Lung (tissue), 12 donors: Measurements from ENCODE around the gene DNASE1L3. TPM values are rescaled to one million over a fixed set of nuclear protein-coding genes. Genes with fewer than 3 reads are reported as not detected.

Experiments
- ATAC-seq: fragments of 200-7000 bp; cut with Tn5 transposase; one replicate; pipeline ENCODE4 v1.9.1; 2020; ENCODE audit warnings: moderate number of reproducible peaks; ENCODE audit not compliant: insufficient read depth, low FRiP score
- DNase-seq, 3 donors: peaks; one replicate each; pipeline ENCODE4 v3.0.0-alpha.2; 2013 to 2017
- H3K27ac ChIP-seq, 2 donors: one replicate each; pipeline ENCODE4 v1.5.1; 2013; ENCODE audit warnings: mild to moderate bottlenecking in 2 of 2, moderate library complexity in 2 of 2, control low read depth in 1 of 2, inconsistent platforms in 1 of 2, low read depth in 1 of 2, low read length in 1 of 2
- H3K27me3 ChIP-seq, 3 donors: one replicate each; pipeline ENCODE4 v1.5.1; 2013; ENCODE audit warnings: low read length in 2 of 3; ENCODE audit not compliant: control insufficient read depth in 3 of 3, insufficient read depth in 3 of 3
- H3K36me3 ChIP-seq, 4 donors: one replicate each; pipeline ENCODE4 v1.5.1; 2013; ENCODE audit warnings: low read length in 4 of 4, mild to moderate bottlenecking in 1 of 4, moderate library complexity in 1 of 4; ENCODE audit not compliant: control insufficient read depth in 4 of 4, insufficient read depth in 4 of 4
- H3K4me1 ChIP-seq, 5 donors: one replicate each; pipeline ENCODE4 v1.5.1; 2013; ENCODE audit warnings: low read length in 5 of 5, mild to moderate bottlenecking in 2 of 5, moderate library complexity in 1 of 5; ENCODE audit not compliant: control insufficient read depth in 5 of 5, insufficient read depth in 5 of 5
- H3K4me3 ChIP-seq: one replicate; pipeline ENCODE4 v1.5.1; 2013; ENCODE audit warnings: mild to moderate bottlenecking, control low read depth, moderate library complexity
- H3K9ac ChIP-seq, 2 donors: one replicate each; pipeline ENCODE4 v1.5.1; 2013; ENCODE audit warnings: low read length in 2 of 2, control low read depth in 1 of 2; ENCODE audit not compliant: insufficient read depth in 1 of 2
- H3K9me3 ChIP-seq, 4 donors: one replicate each; pipeline ENCODE4 v1.5.1; 2013; ENCODE audit warnings: low read length in 3 of 4, mild to moderate bottlenecking in 1 of 4, moderate library complexity in 1 of 4; ENCODE audit not compliant: control insufficient read depth in 4 of 4, insufficient read depth in 3 of 4
- WGBS, 2 donors: extraction: QIAGEN DNeasy Blood & Tissue Kit; methylation state at CpG; one replicate each; pipeline ENCODE4 v1.1.7; 2013; 5-methylcytosine and 5-hydroxymethylcytosine counted together
- polyA plus RNA-seq, 2 donors: library from polyadenylated mRNA; stranded (reverse); fragments of 200-250 nt; gene quantifications; one replicate each; pipeline ENCODE4 v1.2.1, GENCODE V29; 2013
- total RNA-seq, 2 donors: library from RNA; depleted of rRNA in 1 of 2; stranded (reverse); fragments of >200 nt in 1 of 2; gene quantifications; one replicate each; pipeline ENCODE4 v1.2.1, GENCODE V29; 2014 to 2021
- TF ChIP-seq, protein P1 (sequence below): IDR thresholded peaks from 2 replicates; pipeline ENCODE4 v1.5.1; 2012; ENCODE audit warnings: mild to moderate bottlenecking; ENCODE audit errors: control extremely low read depth, extremely low read depth
- donor health status: control.
- donor health status: control.
- donor health status: Bipolar disorder and iron deficiency.
- donor health status: healthy.
- donor health status: DM: yes; HTN: yes; CAD: no.

Gene DNASE1L3
- total and polyA plus RNA-seq, 4 donors: 1.2 to 10.7 (median 2.4) TPM

DNA sequence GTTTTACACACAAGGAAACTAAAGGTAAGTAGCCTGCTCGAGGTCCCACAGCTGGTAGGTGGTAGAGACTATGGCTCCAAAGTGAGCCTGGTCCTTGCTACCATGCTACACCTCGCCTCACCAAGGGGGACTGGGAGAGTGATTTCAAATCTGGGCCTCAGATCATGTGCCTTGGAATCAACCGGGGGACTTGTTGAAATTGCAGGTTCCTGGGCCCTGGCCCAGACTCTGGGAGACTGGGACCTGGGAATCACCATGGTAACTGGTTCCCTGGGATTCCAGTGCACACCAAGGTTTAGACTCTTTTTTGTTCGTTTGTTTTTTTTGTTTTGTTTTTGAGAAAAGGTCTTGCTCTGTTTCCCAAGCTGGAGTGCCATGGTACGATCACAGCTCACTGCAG lies 21.1 kb downstream of the DNASE1L3 start:
- no peak for ATAC-seq
- Histone ChIP-seq H3K4me1 (peaks cover 0 to 3% (median 0%) of the 10 kb centered on the region in 5 donors), H3K9me3 (no peaks in the 10 kb centered on the region), H3K27ac (peak overlapping the region in 1 of 2 donors; percentile 21), H3K36me3 (no peaks in the 10 kb centered on the region), H3K27me3 (no peaks in the 10 kb centered on the region), H3K9ac (no peak overlapping the region), H3K4me3 (no peak overlapping the region)
- WGBS, 2 donors: 77 to 82% methylated on average over 5 of the region's 5 CpGs
- TF ChIP-seq, protein P1, sequence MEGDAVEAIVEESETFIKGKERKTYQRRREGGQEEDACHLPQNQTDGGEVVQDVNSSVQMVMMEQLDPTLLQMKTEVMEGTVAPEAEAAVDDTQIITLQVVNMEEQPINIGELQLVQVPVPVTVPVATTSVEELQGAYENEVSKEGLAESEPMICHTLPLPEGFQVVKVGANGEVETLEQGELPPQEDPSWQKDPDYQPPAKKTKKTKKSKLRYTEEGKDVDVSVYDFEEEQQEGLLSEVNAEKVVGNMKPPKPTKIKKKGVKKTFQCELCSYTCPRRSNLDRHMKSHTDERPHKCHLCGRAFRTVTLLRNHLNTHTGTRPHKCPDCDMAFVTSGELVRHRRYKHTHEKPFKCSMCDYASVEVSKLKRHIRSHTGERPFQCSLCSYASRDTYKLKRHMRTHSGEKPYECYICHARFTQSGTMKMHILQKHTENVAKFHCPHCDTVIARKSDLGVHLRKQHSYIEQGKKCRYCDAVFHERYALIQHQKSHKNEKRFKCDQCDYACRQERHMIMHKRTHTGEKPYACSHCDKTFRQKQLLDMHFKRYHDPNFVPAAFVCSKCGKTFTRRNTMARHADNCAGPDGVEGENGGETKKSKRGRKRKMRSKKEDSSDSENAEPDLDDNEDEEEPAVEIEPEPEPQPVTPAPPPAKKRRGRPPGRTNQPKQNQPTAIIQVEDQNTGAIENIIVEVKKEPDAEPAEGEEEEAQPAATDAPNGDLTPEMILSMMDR: no peak
- DNase-seq: no peak

DNA sequence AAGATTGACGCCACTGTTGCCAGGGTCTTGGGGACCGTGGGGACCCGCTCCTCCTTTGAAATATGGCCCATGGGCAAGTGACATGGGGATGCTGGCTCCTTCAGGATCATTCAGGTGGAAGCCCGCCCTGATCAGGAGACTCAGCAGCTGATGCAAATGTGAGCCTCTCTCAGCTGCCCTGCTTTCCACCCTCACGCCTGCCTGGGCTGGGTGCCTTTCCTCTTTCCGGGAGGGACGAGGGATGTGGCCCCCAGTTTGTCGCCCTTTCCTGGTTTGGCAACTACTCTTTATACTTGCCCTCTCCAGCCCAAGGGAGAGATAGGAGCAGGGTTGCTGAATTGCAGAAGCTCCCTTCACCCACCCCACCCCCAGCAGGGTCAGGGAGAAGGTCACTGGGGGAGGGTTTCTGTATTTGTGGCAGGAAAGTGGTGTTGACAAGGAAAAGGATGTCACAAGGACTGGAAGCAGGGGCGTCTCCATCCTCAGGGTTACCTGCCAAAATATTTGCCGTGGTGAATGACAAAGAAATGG lies 21.8 kb downstream of the DNASE1L3 start:
- Histone ChIP-seq H3K9ac (no peak overlapping the region), H3K4me3 (no peak overlapping the region), H3K27me3 (no peaks in the 10 kb centered on the region), H3K27ac (peak overlapping the region in 1 of 2 donors; percentile 50), H3K36me3 (no peaks in the 10 kb centered on the region), H3K9me3 (no peaks in the 10 kb centered on the region), H3K4me1 (peaks cover 0 to 3% (median 0%) of the 10 kb centered on the region in 5 donors)
- ATAC-seq: no peak
- 56 to 57% methylated on average over 10 of the region's 10 CpGs for WGBS, 2 donors
- TF ChIP-seq, protein P1: no peak
- peak in 1 of 3 donors; percentile 34 for DNase-seq

DNA sequence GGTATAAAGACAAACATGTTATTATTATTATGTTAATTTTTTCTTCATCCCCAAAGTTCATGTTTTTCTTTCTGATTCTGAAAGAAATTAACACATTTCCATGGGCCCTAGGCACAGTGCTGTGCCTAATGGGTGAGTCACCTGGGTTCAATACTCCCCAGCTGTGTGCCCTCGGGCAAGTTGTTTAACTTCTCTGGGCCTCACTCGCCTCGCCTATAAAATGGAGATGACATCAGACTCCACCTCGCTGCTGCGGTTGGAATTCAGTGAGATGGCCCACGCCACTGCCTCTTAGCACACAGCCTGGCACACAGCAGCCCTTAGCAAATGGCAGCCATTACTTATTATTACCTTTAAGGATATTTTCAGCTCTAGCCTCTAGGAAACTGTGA lies 22.6 kb downstream of the DNASE1L3 start:
- no peak for DNase-seq
- TF ChIP-seq, protein P1: no peak
- Histone ChIP-seq H3K4me3 (no peak overlapping the region), H3K4me1 (peaks cover 0 to 3% (median 0%) of the 10 kb centered on the region in 5 donors), H3K27me3 (no peaks in the 10 kb centered on the region), H3K9me3 (no peaks in the 10 kb centered on the region), H3K36me3 (no peaks in the 10 kb centered on the region), H3K27ac (no peak overlapping the region), H3K9ac (no peak overlapping the region)
- WGBS, 2 donors: 74 to 86% methylated on average over 6 of the region's 6 CpGs
- ATAC-seq: no peak

DNA sequence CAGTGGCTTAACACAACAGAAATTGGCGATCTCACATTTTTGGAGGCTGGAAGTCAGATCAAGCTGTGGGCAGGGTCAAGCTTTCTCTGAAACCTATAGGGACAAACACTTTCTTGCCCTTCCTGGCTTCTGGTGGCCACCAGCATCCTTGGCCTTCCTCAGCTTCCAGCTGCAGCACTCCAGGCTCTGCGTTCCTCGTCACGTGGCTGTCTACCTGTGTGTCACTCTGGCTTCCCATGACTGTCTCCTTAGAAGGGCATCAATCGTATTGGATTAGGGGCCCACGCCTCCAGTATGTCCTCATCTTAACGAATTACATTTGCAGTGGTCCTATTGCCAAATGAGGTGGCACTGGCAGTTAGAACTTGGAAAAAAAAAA lies 25.8 kb downstream of the DNASE1L3 start:
- 92 to 94% methylated on average over 7 of the region's 7 CpGs for WGBS, 2 donors
- no peak overlapping the region for H3K9ac ChIP-seq
- no peak overlapping the region for H3K4me3 ChIP-seq
- no peaks in the 10 kb centered on the region for H3K9me3 ChIP-seq
- peaks cover 0 to 3% (median 0%) of the 10 kb centered on the region in 5 donors for H3K4me1 ChIP-seq
- H3K27me3 ChIP-seq: no peaks in the 10 kb centered on the region
- no peak for ATAC-seq
- no peak overlapping the region for H3K27ac ChIP-seq
- TF ChIP-seq, protein P1: no peak
- no peak for DNase-seq
- H3K36me3 ChIP-seq: no peaks in the 10 kb centered on the region
